ENCODE results near the gene SLC7A4.
"Not testable (repeated sequence)": the region's sequence is repeated elsewhere in the genome, so short reads cannot be mapped to it uniquely, and the experiment has no call there.

Gene SLC7A4

GRCh38 chr22:21042978-21043859 lies 10.9 kb upstream of the SLC7A4 start:
- DNase-seq, result no peak

- DNase-seq, result no peak
These were observed 9.6 kb upstream of the SLC7A4 start for GRCh38 chr22:21041937-21042336.

- DNase-seq, result not testable (repeated sequence)
These were observed 6.8 kb upstream of the SLC7A4 start for GRCh38 chr22:21039158-21039557.

- no peak for DNase-seq
These were observed 6.0 kb upstream of the SLC7A4 start for GRCh38 chr22:21038405-21038804.

GRCh38 chr22:21034989-21035388 lies 2.6 kb upstream of the SLC7A4 start:
- no peak for DNase-seq

GRCh38 chr22:21033895-21034294 lies 1.5 kb upstream of the SLC7A4 start:
- DNase-seq, result no peak

GRCh38 chr22:21032868-21033688 lies 717 bp upstream of the SLC7A4 start:
- no peak for DNase-seq

- no peak for DNase-seq
These were observed 770 bp downstream of the SLC7A4 start for GRCh38 chr22:21031545-21032036.

- no peak for DNase-seq
These were observed 1.5 kb downstream of the SLC7A4 start for GRCh38 chr22:21030621-21031544.

GRCh38 chr22:21030032-21030431 lies 2.3 kb downstream of the SLC7A4 start:
- DNase-seq, result no peak

GRCh38 chr22:21029486-21030025 lies 2.8 kb downstream of the SLC7A4 start:
- no peak for DNase-seq

GRCh38 chr22:21028277-21029251 lies 3.8 kb downstream of the SLC7A4 start:
- DNase-seq, result no peak

GRCh38 chr22:21026783-21027692 lies 5.3 kb downstream of the SLC7A4 start:
- no peak for DNase-seq

- DNase-seq, result no peak
These were observed 6.3 kb downstream of the SLC7A4 start for GRCh38 chr22:21025763-21026755.

GRCh38 chr22:21025266-21025665 lies 7.1 kb downstream of the SLC7A4 start:
- DNase-seq, result no peak

GRCh38 chr22:21022955-21023614 lies 9.3 kb downstream of the SLC7A4 start:
- no peak for DNase-seq

GRCh38 chr22:21022507-21022906 lies 9.9 kb downstream of the SLC7A4 start:
- DNase-seq, result no peak

GRCh38 chr22:21020802-21021429 lies 11.4 kb downstream of the SLC7A4 start:
- DNase-seq, result no peak

Measured in activated CD4-positive, alpha-beta T cell treated with anti-CD3 and anti-CD28 coated beads for 4 hours (primary cell).